SH-SY5Y (cell line): ENCODE data around the gene SART3.

Experiments used
- GATA2 ChIP-seq: IDR thresholded peaks from 2 replicates; pipeline ENCODE4 v1.6.1; 2011; ENCODE audit warnings: mild to moderate bottlenecking, low read depth, low read length
- GATA3 ChIP-seq: IDR thresholded peaks from 2 replicates; pipeline ENCODE4 v1.6.1; 2011; ENCODE audit warnings: low read depth, mild to moderate bottlenecking, low read length, moderate library complexity

- TF ChIP-seq GATA3: no peak
- TF ChIP-seq GATA2: no peak
Observed at GRCh38 chr12:108479364-108480070, 81.5 kb downstream of the SART3 start.
